ENCODE data around the gene TEX22.

TEX22 gene

GRCh38 chr14:105453847-105454246, 55.5 kb downstream of the TEX22 start:
- Histone ChIP-seq H3K4me1 (ENCODE audit: control insufficient read depth in 1 of 2, insufficient read depth in 1 of 2, low read depth in 1 of 2, low read length in 1 of 2) (no peaks in the 10 kb centered on the region), H3K27ac (no peak overlapping the region), H3K9me3 (no peaks in the 10 kb centered on the region), H3K36me3 (peaks cover 58% of the 10 kb centered on the region), H3K4me3 (ENCODE audit: low read depth in 1 of 2, low read length in 1 of 2) (no peak overlapping the region), H3K27me3 (no peaks in the 10 kb centered on the region)
- no peak for TF ChIP-seq CTCF (IDR thresholded peaks at IDR 0.05)

- no peaks in the 10 kb centered on the region for H3K27me3 ChIP-seq
- no peak overlapping the region for H3K4me3 ChIP-seq (ENCODE audit: low read depth in 1 of 2, low read length in 1 of 2)
- no peaks in the 10 kb centered on the region for H3K9me3 ChIP-seq
- no peaks in the 10 kb centered on the region for H3K4me1 ChIP-seq (ENCODE audit: control insufficient read depth in 1 of 2, insufficient read depth in 1 of 2, low read depth in 1 of 2, low read length in 1 of 2)
- no peak for TF ChIP-seq CTCF (IDR thresholded peaks at IDR 0.05)
- H3K36me3 ChIP-seq, result peaks cover 54% of the 10 kb centered on the region
- H3K27ac ChIP-seq, result no peak overlapping the region
These were observed 56.8 kb downstream of the TEX22 start for GRCh38 chr14:105455086-105455640.

GRCh38 chr14:105455766-105456660, 57.7 kb downstream of the TEX22 start:
- peaks cover 54% of the 10 kb centered on the region for H3K36me3 ChIP-seq
- no peaks in the 10 kb centered on the region for H3K4me1 ChIP-seq (ENCODE audit: control insufficient read depth in 1 of 2, insufficient read depth in 1 of 2, low read depth in 1 of 2, low read length in 1 of 2)
- H3K4me3 ChIP-seq (ENCODE audit: low read depth in 1 of 2, low read length in 1 of 2), result no peak overlapping the region
- H3K9me3 ChIP-seq, result no peaks in the 10 kb centered on the region
- TF ChIP-seq CTCF (IDR thresholded peaks at IDR 0.05), result no peak
- H3K27me3 ChIP-seq, result no peaks in the 10 kb centered on the region
- no peak overlapping the region for H3K27ac ChIP-seq

GRCh38 chr14:105456736-105457617, 58.6 kb downstream of the TEX22 start:
- H3K4me1 ChIP-seq (ENCODE audit: control insufficient read depth in 1 of 2, insufficient read depth in 1 of 2, low read depth in 1 of 2, low read length in 1 of 2), result no peaks in the 10 kb centered on the region
- H3K36me3 ChIP-seq, result peaks cover 57% of the 10 kb centered on the region
- TF ChIP-seq CTCF (IDR thresholded peaks at IDR 0.05), result no peak
- no peaks in the 10 kb centered on the region for H3K9me3 ChIP-seq
- H3K27ac ChIP-seq, result no peak overlapping the region
- H3K4me3 ChIP-seq (ENCODE audit: low read depth in 1 of 2, low read length in 1 of 2), result no peak overlapping the region
- no peaks in the 10 kb centered on the region for H3K27me3 ChIP-seq

GRCh38 chr14:105458010-105458409, 59.7 kb downstream of the TEX22 start:
- no peaks in the 10 kb centered on the region for H3K9me3 ChIP-seq

More at GRCh38 chr14:105458010-105458409, 59.7 kb downstream of the TEX22 start:
- no peak for TF ChIP-seq CTCF (IDR thresholded peaks at IDR 0.05)
- Histone ChIP-seq H3K27me3 (no peaks in the 10 kb centered on the region), H3K27ac (no peak overlapping the region), H3K4me1 (ENCODE audit: control insufficient read depth in 1 of 2, insufficient read depth in 1 of 2, low read depth in 1 of 2, low read length in 1 of 2) (no peaks in the 10 kb centered on the region), H3K4me3 (ENCODE audit: low read depth in 1 of 2, low read length in 1 of 2) (no peak overlapping the region), H3K36me3 (peaks cover 55% of the 10 kb centered on the region)

All from neutrophil (primary cell).